NCI-H1694 (cell line): ENCODE measurements around the gene SNRPA.
"Not testable (repeated sequence)": the region's sequence is repeated elsewhere in the genome, so short reads cannot be mapped to it uniquely, and the experiment has no call there.

Experiments used
- DNase-seq: peaks from one replicate; lab custom pipeline; 2025; lab: John Stamatoyannopoulos, UW

SNRPA gene

GRCh38 chr19:40721936-40722661 is 28.9 kb upstream of the SNRPA start:
- no peak for DNase-seq

- no peak for DNase-seq
Observed at GRCh38 chr19:40723661-40724254, 27.2 kb upstream of the SNRPA start.

GRCh38 chr19:40724315-40724714 is 26.7 kb upstream of the SNRPA start:
- DNase-seq, result no peak

GRCh38 chr19:40724855-40725254 is 26.1 kb upstream of the SNRPA start:
- no peak for DNase-seq

- DNase-seq, result no peak
Observed at GRCh38 chr19:40726279-40726678, 24.7 kb upstream of the SNRPA start.

- DNase-seq, result not testable (repeated sequence)
Observed at GRCh38 chr19:40730065-40730464, 20.9 kb upstream of the SNRPA start.

- DNase-seq, result not testable (repeated sequence)
Observed at GRCh38 chr19:40732304-40732703, 18.7 kb upstream of the SNRPA start.

GRCh38 chr19:40733149-40733548 is 17.9 kb upstream of the SNRPA start:
- DNase-seq, result no peak

- DNase-seq, result no peak
Observed at GRCh38 chr19:40735013-40735771, 15.8 kb upstream of the SNRPA start.

GRCh38 chr19:40736661-40737060 is 14.3 kb upstream of the SNRPA start:
- DNase-seq, result no peak

GRCh38 chr19:40737102-40737644 is 13.8 kb upstream of the SNRPA start:
- no peak for DNase-seq

- DNase-seq, result no peak
Observed at GRCh38 chr19:40739030-40739839, 11.8 kb upstream of the SNRPA start.

GRCh38 chr19:40739871-40740703 is 10.9 kb upstream of the SNRPA start:
- no peak for DNase-seq

- DNase-seq, result no peak
Observed at GRCh38 chr19:40740747-40741146, 10.3 kb upstream of the SNRPA start.

GRCh38 chr19:40741527-40742390 is 9.2 kb upstream of the SNRPA start:
- no peak for DNase-seq

- no peak for DNase-seq
Observed at GRCh38 chr19:40742477-40742876, 8.5 kb upstream of the SNRPA start.

GRCh38 chr19:40742886-40743285 is 8.1 kb upstream of the SNRPA start:
- DNase-seq, result no peak

- DNase-seq, result no peak
Observed at GRCh38 chr19:40743926-40744325, 7.1 kb upstream of the SNRPA start.

- no peak for DNase-seq
Observed at GRCh38 chr19:40744554-40745401, 6.2 kb upstream of the SNRPA start.
